ES-I3 (cell line): ENCODE data around the gene EPHB1.
A peak's percentile ranks its signal among the peaks of the same experiment; 100 is the strongest.

ENCODE experiments used
- H3K36me3 ChIP-seq: 2 replicates; pipeline ENCODE4 v1.6.1; 2013; ENCODE audit warnings: mild to moderate bottlenecking, low read length, control low read depth, moderate library complexity; ENCODE audit not compliant: insufficient read depth
- H3K4me1 ChIP-seq: 2 replicates; pipeline ENCODE4 v1.6.1; 2013; ENCODE audit warnings: mild to moderate bottlenecking, control low read depth, low read length; ENCODE audit not compliant: insufficient read depth
- H3K9ac ChIP-seq: 2 replicates; pipeline ENCODE4 v1.6.1; 2013; ENCODE audit warnings: low read depth, mild to moderate bottlenecking, low read length, moderate library complexity
- H3K9me3 ChIP-seq: 2 replicates; pipeline ENCODE4 v1.6.1; 2013; ENCODE audit warnings: mild to moderate bottlenecking, low read length, moderate library complexity; ENCODE audit not compliant: control insufficient read depth, insufficient read depth

Gene EPHB1

DNA sequence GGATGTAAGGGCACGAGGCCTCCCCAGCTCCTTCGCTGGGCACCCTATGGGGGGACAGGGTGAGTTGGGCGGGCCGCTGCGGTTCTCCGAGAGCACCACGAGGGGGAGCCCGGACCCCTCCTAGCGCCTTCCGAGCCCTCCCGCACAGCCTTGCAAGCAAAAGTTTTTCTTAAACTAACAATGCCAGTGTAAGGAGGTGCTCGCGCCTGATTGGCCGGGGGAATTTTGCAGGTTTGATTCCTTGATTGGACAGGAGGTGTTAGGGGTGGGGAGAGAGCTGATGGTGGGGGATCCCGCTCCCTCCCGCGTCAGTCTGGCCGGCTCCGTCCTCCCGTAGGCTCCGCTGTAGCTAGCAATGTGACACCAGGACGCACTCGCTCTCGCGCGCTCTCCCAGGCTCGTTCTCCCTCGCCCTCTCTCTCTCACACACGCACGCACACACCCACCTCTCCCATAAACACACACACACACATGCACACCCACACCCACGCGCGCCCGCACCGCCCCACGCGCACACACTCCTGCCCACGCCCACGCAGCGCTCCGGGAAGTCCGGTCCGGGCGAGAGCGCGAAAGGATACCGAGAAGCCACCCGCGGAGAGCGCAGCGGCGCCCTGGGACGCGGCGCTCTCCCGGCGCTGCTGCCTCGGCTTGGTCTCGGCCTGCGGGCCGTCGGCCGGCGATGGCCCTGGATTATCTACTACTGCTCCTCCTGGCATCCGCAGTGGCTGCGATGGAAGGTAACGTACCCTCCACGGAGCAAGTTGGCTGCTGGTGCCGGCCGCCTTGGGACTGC lies at the start of gene EPHB1:
Gene EPHB1 (plus strand): TSS at position 311 of the 796 bp plus-strand sequence.
- H3K4me1 ChIP-seq = no peaks in the 10 kb centered on the region
- H3K9me3 ChIP-seq = no peaks in the 10 kb centered on the region
- H3K36me3 ChIP-seq = no peaks in the 10 kb centered on the region
- peak within 1 kb of the TSS; percentile 61 for H3K9ac ChIP-seq

DNA sequence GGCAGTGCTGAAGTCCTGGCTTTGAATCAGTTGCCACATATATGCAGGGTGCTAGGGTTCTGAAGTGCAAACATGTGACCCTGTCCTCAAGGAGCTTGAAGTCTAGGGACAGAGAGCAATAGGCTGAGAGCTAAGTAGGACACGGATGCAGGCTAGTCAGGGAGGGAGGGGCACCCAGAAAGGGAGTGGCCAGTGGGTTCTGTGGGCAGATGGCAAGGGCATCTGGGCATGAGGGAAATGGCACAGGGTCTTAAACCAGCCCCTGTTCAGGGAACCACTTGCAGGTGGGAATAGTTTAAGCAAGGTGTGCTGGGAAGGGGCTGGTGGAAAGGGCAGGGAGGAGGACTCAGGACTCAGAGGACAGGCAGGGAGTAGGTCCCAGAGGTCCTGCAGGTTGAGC lies 46.4 kb upstream of the EPHB1 start:
- H3K9me3 ChIP-seq = no peaks in the 10 kb centered on the region
- no peaks in the 10 kb centered on the region for H3K36me3 ChIP-seq
- H3K4me1 ChIP-seq = no peaks in the 10 kb centered on the region
- H3K9ac ChIP-seq = no peak overlapping the region

DNA sequence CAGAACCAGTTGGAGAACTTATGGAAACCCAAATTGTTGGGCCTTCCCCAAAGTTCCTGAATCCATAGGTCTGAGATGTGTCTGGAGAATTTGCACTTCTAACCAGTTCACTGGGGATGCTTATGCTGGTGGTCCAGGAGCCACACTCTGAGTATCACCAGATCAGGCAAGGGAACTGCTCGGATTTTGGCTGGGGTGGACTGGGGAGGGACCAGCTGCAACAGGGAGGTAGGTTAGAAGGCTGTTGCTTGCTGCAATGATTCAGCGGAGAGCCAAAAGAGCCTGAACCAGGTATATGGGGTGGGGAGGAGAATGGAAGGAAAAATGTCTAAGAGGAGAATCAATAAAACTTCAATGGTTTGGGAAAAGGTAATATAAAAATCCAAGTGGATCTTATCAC lies 45.9 kb upstream of the EPHB1 start:
- H3K36me3 ChIP-seq = no peaks in the 10 kb centered on the region
- H3K9ac ChIP-seq = no peak overlapping the region

DNA sequence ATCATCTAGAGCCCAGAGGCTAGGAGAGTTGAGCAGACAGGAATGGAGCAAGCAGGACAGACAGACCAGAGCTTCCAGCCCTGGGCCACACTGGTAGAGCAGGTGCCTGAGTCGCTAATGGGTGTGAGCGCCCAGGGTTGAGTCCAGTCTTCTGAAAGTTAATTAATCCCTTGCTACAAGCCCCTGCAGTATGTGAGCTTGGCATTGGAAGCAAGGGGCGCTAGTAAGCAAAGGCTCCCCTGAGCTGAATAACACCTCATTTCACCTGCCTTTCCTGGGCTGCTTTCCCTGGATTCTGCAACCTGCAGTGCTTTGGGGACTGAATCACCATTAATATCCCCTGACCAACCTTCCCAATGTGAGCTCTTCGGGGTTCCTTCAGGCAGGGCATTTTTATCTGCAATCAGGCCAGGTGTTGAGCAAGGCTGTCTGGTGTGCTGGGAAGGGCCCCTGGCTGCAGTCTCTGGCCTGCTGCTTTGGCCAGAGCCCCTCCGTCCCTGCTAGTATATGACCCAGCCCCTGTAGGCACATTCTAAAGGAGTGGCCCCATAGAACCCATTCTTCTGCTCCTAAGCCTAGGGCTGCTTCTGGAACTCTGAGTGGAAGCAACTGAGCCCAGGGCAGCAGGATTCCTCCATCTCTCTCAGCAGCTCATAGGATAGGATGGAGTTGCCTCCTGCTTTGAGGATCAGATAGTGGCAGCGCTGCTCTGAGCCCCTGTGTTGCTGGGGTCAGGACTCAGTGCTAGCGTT lies 45.1 kb upstream of the EPHB1 start:
- H3K9ac ChIP-seq = no peak overlapping the region
- H3K4me1 ChIP-seq = no peaks in the 10 kb centered on the region
- H3K9me3 ChIP-seq = no peaks in the 10 kb centered on the region
- H3K36me3 ChIP-seq = no peaks in the 10 kb centered on the region

More for the DNA sequence above, 45.9 kb upstream of the EPHB1 start:
- Histone ChIP-seq H3K9me3 (no peaks in the 10 kb centered on the region), H3K4me1 (no peaks in the 10 kb centered on the region)

- no peaks in the 10 kb centered on the region for H3K9me3 ChIP-seq
- H3K4me1 ChIP-seq = no peaks in the 10 kb centered on the region
- H3K9ac ChIP-seq = no peak overlapping the region
- H3K36me3 ChIP-seq = no peaks in the 10 kb centered on the region
Measured at GRCh38 chr3:134751831-134752230, 43.2 kb upstream of the EPHB1 start.

DNA sequence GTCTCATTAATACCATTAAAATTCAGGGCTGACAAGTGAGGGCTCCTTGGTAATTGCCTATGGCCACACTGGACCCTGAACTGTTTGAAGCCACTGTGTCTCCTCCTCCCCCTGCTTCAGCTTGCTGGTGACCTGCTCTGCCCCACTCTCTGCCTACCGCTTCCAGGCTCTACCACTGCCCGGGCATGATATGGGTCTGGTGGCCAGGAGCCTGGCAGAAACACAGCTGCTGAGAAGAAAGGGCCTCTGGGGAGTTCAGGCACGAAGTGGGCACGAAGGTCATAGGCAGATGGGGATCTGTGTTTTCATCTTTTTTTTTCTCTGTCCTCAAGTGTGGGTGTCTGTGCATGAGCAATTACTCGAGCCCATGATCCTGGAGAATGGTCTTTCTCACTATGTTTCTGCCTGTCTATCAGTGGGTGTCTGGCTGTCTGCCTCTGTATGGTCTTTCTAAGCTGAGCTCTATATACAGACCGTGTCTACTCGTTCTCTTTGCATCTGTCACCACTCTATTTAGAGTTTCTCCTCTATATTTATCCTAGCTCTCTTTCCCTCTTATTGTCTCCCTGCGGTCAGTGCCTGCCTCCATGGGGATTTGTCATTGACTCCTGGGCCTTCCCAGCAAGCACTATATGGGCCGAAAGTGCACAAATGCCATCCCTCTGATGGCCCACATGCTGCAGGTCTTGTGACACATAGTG lies 42.1 kb upstream of the EPHB1 start:
- Histone ChIP-seq H3K4me1 (no peaks in the 10 kb centered on the region), H3K9ac (no peak overlapping the region), H3K9me3 (no peaks in the 10 kb centered on the region), H3K36me3 (no peaks in the 10 kb centered on the region)

DNA sequence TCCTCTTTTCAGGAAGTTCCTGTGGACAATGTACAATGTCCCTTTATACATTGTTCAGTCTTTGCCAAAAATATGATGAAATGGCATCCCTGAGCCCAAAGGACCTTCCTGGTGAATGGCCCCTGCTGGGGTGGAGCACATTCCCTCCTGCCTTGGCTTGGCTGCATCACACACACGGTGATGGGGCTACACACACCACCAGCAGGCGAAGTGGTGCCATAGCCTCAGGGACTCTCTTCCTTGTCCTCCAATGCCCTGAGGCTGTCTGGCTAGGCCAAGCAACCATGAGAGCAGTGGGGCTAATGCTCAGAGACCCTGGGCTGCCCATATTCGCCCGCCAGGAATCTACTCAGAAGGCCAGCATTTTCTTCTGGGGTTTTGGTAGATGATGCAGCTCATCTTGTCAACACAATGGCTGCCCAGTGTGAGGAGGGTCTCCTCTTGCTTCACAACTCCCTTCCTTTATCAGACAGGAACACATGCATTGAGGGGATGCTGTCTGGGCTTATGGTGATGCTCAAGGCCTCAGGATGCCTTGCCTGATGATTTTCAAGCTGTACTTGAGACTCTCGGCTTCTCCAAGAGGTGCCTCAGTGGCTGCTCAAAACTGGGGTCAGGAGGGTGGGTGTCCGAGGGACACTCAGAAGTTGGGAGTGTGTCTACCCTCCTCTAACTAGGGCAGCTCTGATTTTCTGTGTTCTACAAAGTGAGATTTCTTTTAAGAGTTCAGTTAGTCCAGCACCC lies 40.9 kb upstream of the EPHB1 start:
- H3K9me3 ChIP-seq = no peaks in the 10 kb centered on the region
- no peak overlapping the region for H3K9ac ChIP-seq
- no peaks in the 10 kb centered on the region for H3K4me1 ChIP-seq

DNA sequence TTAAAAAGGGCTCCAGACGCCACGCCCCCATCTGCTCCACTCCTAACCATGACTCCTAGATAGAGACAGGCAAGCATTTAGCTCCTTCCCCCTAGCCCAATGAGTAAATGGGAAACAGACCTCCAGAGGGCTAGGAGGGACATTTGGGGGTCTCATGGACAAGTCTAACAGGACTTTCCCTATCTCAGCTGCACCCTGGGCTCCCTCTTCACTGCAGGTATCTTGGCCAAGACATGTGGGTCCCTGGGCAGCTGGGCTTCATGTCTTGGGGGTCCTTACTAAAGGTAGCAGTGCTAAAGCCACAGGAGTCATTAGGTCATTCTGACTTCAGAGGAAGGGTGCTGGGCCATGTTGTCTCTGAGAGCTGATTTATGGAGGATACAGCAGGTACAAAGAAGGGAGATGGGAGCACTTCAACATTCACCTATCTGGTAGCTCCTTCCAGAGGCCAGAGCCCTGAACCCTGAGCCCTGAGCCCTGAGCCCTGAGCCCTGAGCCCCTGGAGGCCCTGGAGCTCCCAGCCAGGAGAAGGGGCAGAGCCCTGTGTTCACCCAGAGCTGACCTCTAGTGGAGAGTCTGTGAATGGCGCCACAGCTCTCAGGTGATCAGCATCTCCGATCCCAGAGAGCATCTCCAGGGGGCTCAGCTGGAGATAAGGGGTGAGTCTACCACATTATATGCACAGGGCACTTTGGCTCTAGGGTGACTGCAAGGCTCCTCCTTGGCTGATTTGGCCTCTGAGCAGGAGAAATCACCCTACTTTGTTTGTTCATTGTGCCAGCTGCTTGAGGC lies 40.1 kb upstream of the EPHB1 start:
- H3K4me1 ChIP-seq = no peaks in the 10 kb centered on the region
- no peaks in the 10 kb centered on the region for H3K36me3 ChIP-seq
- no peak overlapping the region for H3K9ac ChIP-seq
- no peaks in the 10 kb centered on the region for H3K9me3 ChIP-seq

More for the DNA sequence above, 40.9 kb upstream of the EPHB1 start:
- H3K36me3 ChIP-seq = no peaks in the 10 kb centered on the region

- Histone ChIP-seq H3K4me1 (no peaks in the 10 kb centered on the region), H3K9ac (no peak overlapping the region), H3K36me3 (no peaks in the 10 kb centered on the region), H3K9me3 (no peaks in the 10 kb centered on the region)
Measured at GRCh38 chr3:134755821-134756220, 39.2 kb upstream of the EPHB1 start.

DNA sequence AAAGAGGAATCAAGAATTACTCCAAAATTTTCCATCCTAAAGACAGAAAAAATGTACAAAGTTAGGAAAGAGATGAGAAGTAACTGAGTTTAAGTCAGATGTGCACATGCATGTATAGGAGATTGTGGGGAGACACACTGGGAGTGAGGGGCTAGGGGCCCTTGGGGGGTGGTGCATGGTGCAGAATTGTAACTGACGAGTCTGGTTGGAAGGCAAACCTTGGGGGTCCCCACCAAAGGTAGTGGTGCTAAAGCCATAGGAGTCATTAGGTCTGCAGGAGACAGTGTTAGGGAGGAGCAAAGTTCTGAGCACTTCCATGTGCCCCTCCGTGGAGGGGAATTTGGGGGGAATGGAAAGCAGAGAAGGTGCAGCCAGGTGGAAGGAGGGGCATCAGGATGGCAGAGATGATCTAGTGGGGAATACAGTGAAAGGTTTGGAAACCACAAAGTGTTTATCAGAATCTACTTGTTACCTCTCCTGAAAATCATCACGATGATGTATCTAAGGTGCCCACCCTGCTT lies 37.5 kb upstream of the EPHB1 start:
- H3K36me3 ChIP-seq = no peaks in the 10 kb centered on the region
- no peaks in the 10 kb centered on the region for H3K4me1 ChIP-seq
- no peak overlapping the region for H3K9ac ChIP-seq
- no peaks in the 10 kb centered on the region for H3K9me3 ChIP-seq

GRCh38 chr3:134761213-134761612 lies 33.8 kb upstream of the EPHB1 start:
- H3K9me3 ChIP-seq = no peaks in the 10 kb centered on the region
- H3K36me3 ChIP-seq = no peaks in the 10 kb centered on the region
- no peak overlapping the region for H3K9ac ChIP-seq
- no peaks in the 10 kb centered on the region for H3K4me1 ChIP-seq

- Histone ChIP-seq H3K9ac (no peak overlapping the region), H3K36me3 (no peaks in the 10 kb centered on the region), H3K9me3 (no peaks in the 10 kb centered on the region), H3K4me1 (no peaks in the 10 kb centered on the region)
Measured at GRCh38 chr3:134762016-134762415, 33.0 kb upstream of the EPHB1 start.

- no peaks in the 10 kb centered on the region for H3K9me3 ChIP-seq
- H3K36me3 ChIP-seq = no peaks in the 10 kb centered on the region
- no peak overlapping the region for H3K9ac ChIP-seq
- H3K4me1 ChIP-seq = no peaks in the 10 kb centered on the region
Measured at GRCh38 chr3:134765468-134765867, 29.6 kb upstream of the EPHB1 start.
